Testis (tissue), 5 donors: ENCODE measurements around the gene FCHSD2. TPM values are rescaled to one million over a fixed set of nuclear protein-coding genes. Genes with fewer than 3 reads are reported as not detected.

Experiments
- DNase-seq: peaks from one replicate; pipeline ENCODE4 v3.0.0-alpha.2; 2019
- H3K27ac ChIP-seq, 2 donors: fragments of 200-600 bp; sonication (generic); one replicate each; pipeline ENCODE4 v1.5.1; 2019
- H3K27me3 ChIP-seq: fragments of 200-600 bp; sonication (generic); one replicate; pipeline ENCODE4 v1.5.1; 2019
- H3K36me3 ChIP-seq: fragments of 200-600 bp; sonication (generic); one replicate; pipeline ENCODE4 v1.5.1; 2017; ENCODE audit warnings: low read depth; ENCODE audit errors: missing control alignments
- H3K4me1 ChIP-seq: fragments of 200-600 bp; sonication (generic); one replicate; pipeline ENCODE4 v1.5.1; 2019
- H3K4me3 ChIP-seq, 2 donors: fragments of 200-600 bp; sonication (generic); one replicate each; pipeline ENCODE4 v1.5.1; 2017 to 2019
- H3K9me3 ChIP-seq: fragments of 200-600 bp; sonication (generic); one replicate; pipeline ENCODE4 v1.5.1; 2017
- POLR2A ChIP-seq: fragments of 450-650 bp; IDR thresholded peaks from one replicate; pipeline ENCODE4 v1.6.1; 2017; ENCODE audit warnings: antibody characterized with exemption, mild to moderate bottlenecking, moderate library complexity
- WGBS, 2 donors: methylation state at CpG; one replicate each; pipeline ENCODE4 v1.1.5; 2018; 5-methylcytosine and 5-hydroxymethylcytosine counted together
- intact Hi-C: fragments of 100-400 bp; cut with DNase I; formaldehyde crosslinking; loops from one replicate; pipeline ENCODE4 v1.15.1; 2023; ENCODE audit warnings: low total_unique reads
- long read RNA-seq, 2 donors: transcript quantifications; one replicate each; lab custom pipeline, GENCODE V29; 2026
- polyA plus RNA-seq: library from polyadenylated mRNA; stranded (reverse); fragments of 350-450 nt; fragmentation: Illumina TruSeq; extraction: RNeasy Lipid Tissue Mini Kit (QIAGEN cat#74804); gene quantifications from one replicate; pipeline ENCODE4 v1.2.3, GENCODE V29; 2014; ENCODE audit warnings: low read depth, low replicate concordance; ENCODE audit not compliant: insufficient read depth
- total RNA-seq, 2 donors: library from RNA; depleted of rRNA; stranded (reverse); fragments of >200 nt; gene quantifications; one replicate each; pipeline ENCODE4 v1.2.3, GENCODE V29; 2016
- TF ChIP-seq, protein P1 (sequence below), 3 experiments: fragments of 450-650 bp in 2 of 3; fragments of 200-600 bp in 1 of 3; sonication (generic) in 1 of 3; IDR thresholded peaks; one replicate each; pipeline ENCODE4 v1.5.1; 2016 to 2019; ENCODE audit warnings: antibody characterized with exemption in 3 of 3, mild to moderate bottlenecking in 2 of 3, moderate library complexity in 1 of 3

FCHSD2 gene
- total RNA-seq (10 to 100 TPM; 65.9 to 69.6 TPM), polyA plus RNA-seq (44.0 TPM)
- long read RNA-seq, donor 1, partial matches to known transcripts, result 0 of 3 reads
- long read RNA-seq, donor 1, other reads (novel, unspliced or antisense), result 0 of 3 reads
- long read RNA-seq, donor 2, partial matches to known transcripts, result 6 of 6 reads
- long read RNA-seq, donor 2, other reads (novel, unspliced or antisense), result 0 of 6 reads

DNA sequence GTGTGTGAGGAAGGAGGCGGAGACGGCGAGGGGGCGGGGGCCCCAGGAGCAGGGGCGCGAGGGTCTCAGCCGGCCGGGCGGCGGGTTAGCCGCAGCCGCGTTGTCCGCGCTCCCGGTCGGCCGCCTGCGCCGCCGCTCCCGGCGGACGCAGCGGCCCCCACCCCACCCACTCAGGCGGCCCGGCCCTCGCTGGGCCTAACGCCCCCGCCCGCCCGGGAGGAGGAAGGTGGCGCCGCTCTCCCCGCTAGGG is at the start of gene FCHSD2:
TSS of gene FCHSD2 (minus strand) at position 191 of the 250 bp plus-strand sequence. CDS start 441 bp downstream, outside the sequence.
- Histone ChIP-seq H3K27ac (peak within 1 kb of the TSS; percentile 93 to 98), H3K4me1 (peaks cover 23% of the 10 kb centered on the region), H3K27me3 (no peaks in the 10 kb centered on the region), H3K4me3 (peak within 1 kb of the TSS; percentile 86 to 96), H3K36me3 (no peaks in the 10 kb centered on the region), H3K9me3 (no peaks in the 10 kb centered on the region)
- DNase-seq, result no peak
- WGBS, 2 donors, result 0% methylated on average over 2 of the region's 35 CpGs; no CpG with 5 or more reads in 1 of the 2 donors
- no peak for TF ChIP-seq POLR2A
- TF ChIP-seq, protein P1, sequence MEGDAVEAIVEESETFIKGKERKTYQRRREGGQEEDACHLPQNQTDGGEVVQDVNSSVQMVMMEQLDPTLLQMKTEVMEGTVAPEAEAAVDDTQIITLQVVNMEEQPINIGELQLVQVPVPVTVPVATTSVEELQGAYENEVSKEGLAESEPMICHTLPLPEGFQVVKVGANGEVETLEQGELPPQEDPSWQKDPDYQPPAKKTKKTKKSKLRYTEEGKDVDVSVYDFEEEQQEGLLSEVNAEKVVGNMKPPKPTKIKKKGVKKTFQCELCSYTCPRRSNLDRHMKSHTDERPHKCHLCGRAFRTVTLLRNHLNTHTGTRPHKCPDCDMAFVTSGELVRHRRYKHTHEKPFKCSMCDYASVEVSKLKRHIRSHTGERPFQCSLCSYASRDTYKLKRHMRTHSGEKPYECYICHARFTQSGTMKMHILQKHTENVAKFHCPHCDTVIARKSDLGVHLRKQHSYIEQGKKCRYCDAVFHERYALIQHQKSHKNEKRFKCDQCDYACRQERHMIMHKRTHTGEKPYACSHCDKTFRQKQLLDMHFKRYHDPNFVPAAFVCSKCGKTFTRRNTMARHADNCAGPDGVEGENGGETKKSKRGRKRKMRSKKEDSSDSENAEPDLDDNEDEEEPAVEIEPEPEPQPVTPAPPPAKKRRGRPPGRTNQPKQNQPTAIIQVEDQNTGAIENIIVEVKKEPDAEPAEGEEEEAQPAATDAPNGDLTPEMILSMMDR (IDR thresholded peaks at IDR 0.05), result no peak
- intact Hi-C loops, result no loop called here

DNA sequence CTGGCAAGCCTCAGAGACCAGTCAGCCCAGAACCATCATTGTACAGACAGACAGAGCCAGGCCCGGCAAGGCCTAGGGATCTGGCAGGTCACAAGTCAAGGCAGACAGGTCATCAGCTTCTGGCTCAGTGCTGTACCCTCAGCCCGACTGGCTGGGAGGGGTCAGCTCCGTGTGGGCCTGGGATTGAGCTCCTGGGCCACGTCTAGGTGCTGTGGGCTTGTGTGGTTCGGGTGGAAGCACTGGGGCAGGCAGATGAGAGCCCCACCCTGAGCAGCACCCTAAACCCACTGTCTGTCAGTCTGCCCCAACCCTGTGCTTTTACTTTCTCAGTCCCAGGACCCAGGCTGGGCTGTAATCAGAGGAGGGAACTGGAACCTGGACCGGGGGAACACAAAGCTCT is 49.0 kb upstream of the FCHSD2 start:
- no peaks in the 10 kb centered on the region for H3K4me1 ChIP-seq
- no peaks in the 10 kb centered on the region for H3K9me3 ChIP-seq
- TF ChIP-seq POLR2A, result no peak
- TF ChIP-seq, protein P1 (IDR thresholded peaks at IDR 0.05), result no peak
- H3K4me3 ChIP-seq, result no peak overlapping the region
- H3K36me3 ChIP-seq, result no peaks in the 10 kb centered on the region
- no peaks in the 10 kb centered on the region for H3K27me3 ChIP-seq
- no peak for DNase-seq
- WGBS, 2 donors, result 97 to 100% methylated on average over 1 to 6 of the region's 6 CpGs
- no peak overlapping the region for H3K27ac ChIP-seq
- intact Hi-C loops, result no loop called here

DNA sequence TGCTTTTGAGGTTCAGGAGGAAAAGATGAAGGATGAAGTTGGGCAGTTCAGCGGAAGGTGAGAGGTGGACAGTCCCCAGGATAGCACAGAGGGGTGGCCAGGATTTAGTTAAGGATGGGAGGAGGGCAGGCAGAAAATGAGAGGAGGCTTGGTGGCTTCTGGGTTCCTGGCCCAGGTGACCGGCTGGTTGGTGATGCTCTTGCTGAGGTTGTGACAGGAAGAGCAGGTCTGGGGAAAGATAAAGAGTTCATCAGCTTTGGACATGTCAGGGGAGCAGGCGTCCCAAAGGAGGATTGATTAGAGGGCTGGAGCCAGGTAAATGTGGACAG is 48.4 kb upstream of the FCHSD2 start:
- H3K9me3 ChIP-seq, result no peaks in the 10 kb centered on the region
- no peaks in the 10 kb centered on the region for H3K4me1 ChIP-seq
- 88 to 100% methylated on average over 3 of the region's 3 CpGs for whole genome bisulfite sequencing, 2 donors
- no peak for DNase-seq
- no peaks in the 10 kb centered on the region for H3K27me3 ChIP-seq
- no peak overlapping the region for H3K27ac ChIP-seq
- H3K4me3 ChIP-seq, result no peak overlapping the region
- intact Hi-C loops, result no loop called here
- TF ChIP-seq, protein P1 (IDR thresholded peaks at IDR 0.05), result no peak
- TF ChIP-seq POLR2A, result no peak
- H3K36me3 ChIP-seq, result no peaks in the 10 kb centered on the region

DNA sequence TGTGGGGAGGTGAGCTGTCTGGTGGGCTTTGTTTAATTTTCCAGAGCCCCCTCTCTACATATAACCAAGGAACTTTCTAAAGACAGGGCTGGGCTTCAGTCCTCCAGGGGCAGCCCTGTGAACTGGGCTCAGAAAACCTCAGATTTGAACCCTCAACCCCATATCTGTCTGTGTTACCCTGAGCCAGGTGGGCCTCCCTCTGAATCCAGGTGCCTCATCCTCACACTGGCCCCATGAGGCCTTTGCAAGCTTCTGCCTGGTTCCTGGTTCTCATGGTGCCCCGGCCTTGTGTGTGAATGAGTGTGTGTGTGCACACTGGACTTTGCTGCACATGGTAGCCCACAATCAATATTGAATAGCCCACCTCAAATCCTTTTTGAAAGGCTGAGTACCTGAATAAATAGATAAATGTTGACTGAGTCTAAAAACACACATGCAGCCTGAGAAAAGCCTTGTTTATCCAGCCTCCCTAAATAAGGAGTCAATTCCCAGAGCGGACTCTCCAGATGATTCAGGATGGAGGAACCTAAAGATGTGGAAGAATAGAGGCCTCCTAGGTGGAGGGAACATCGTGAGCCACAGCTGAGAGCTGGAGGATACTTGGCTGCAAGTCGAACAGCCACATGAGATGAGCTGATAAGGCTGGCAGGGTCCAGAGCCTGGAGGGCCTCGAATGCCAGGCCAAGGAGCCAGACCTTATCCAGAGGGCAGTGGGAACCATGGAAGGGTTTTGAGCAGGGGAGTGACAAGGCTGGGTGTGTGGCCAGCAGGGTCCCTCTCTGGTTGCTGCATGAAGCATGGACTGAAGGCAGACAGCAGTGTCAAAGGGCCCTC is 47.8 kb upstream of the FCHSD2 start:
- 73 to 74% methylated on average over 5 of the region's 5 CpGs for WGBS, 2 donors
- intact Hi-C loops, result loop anchor here (10.0 kb wide), 1 partner anchor 95 kb away; no protein-coding TSS in a partner anchor
- Histone ChIP-seq H3K4me1 (no peaks in the 10 kb centered on the region), H3K9me3 (no peaks in the 10 kb centered on the region), H3K4me3 (no peak overlapping the region), H3K36me3 (no peaks in the 10 kb centered on the region), H3K27ac (no peak overlapping the region), H3K27me3 (no peaks in the 10 kb centered on the region)
- TF ChIP-seq, protein P1 (IDR thresholded peaks at IDR 0.05), result no peak
- no peak for TF ChIP-seq POLR2A
- DNase-seq, result no peak
